Esophagus squamous epithelium (tissue), 5 donors: Measurements from ENCODE around the gene KLF11. TPM values are rescaled to one million over a fixed set of nuclear protein-coding genes. Genes with fewer than 3 reads are reported as not detected.

Source experiments
- DNase-seq: peaks from one replicate; lab custom pipeline; 2025; lab: John Stamatoyannopoulos, UW
- H3K27ac ChIP-seq, 4 donors: fragments of 200-600 bp; sonication (generic); one replicate each; pipeline ENCODE4 v1.5.1; 2016 to 2019; ENCODE audit warnings: mild to moderate bottlenecking in 1 of 4
- H3K27me3 ChIP-seq, 4 donors: fragments of 200-600 bp; sonication (generic); 1 replicate in 3 of 4; 2 replicates in 1 of 4; pipeline versions ENCODE4 v1.5.1 to v1.6.0; 2017 to 2021; ENCODE audit warnings: antibody characterized with exemption in 1 of 4
- H3K36me3 ChIP-seq, 3 donors: fragments of 200-600 bp; sonication (generic); one replicate each; pipeline ENCODE4 v1.5.1; 2016 to 2019
- H3K4me1 ChIP-seq, 3 donors: fragments of 200-600 bp; sonication (generic); one replicate each; pipeline ENCODE4 v1.5.1; 2017 to 2019
- H3K4me3 ChIP-seq, 4 donors: fragments of 200-600 bp; sonication (generic); 1 replicate in 3 of 4; 2 replicates in 1 of 4; pipeline ENCODE4 v1.5.1; 2016 to 2019; ENCODE audit warnings: mild to moderate bottlenecking in 2 of 4, moderate library complexity in 1 of 4
- H3K9me3 ChIP-seq, 3 donors: fragments of 200-600 bp; sonication (generic); one replicate each; pipeline ENCODE4 v1.5.1; 2016 to 2019
- POLR2A ChIP-seq, 4 donors: fragments of 450-650 bp; IDR thresholded peaks; one replicate each; pipeline ENCODE4 v1.6.1; 2017; ENCODE audit warnings: antibody characterized with exemption in 4 of 4, mild to moderate bottlenecking in 4 of 4, moderate library complexity in 3 of 4
- WGBS, 2 donors: methylation state at CpG; one replicate each; pipeline ENCODE4 v1.1.5; 2018; 5-methylcytosine and 5-hydroxymethylcytosine counted together
- intact Hi-C: fragments of 100-400 bp; cut with DNase I; formaldehyde crosslinking; loops from one replicate; pipeline ENCODE4 v1.15.0; 2022
- total RNA-seq, 4 donors: library from RNA; depleted of rRNA; stranded (reverse); fragments of >200 nt; gene quantifications; one replicate each; pipeline ENCODE4 v1.1.0, GENCODE V29; 2016
- TF ChIP-seq, protein P1 (sequence below), 6 experiments: fragments of 450-650 bp in 4 of 6; fragments of 200-600 bp in 2 of 6; sonication (generic) in 2 of 6; IDR thresholded peaks; one replicate each; pipeline ENCODE4 v1.5.1; 2016 to 2019; ENCODE audit warnings: antibody characterized with exemption in 6 of 6, mild to moderate bottlenecking in 4 of 6, moderate library complexity in 4 of 6
- donor health status: DM: yes; HTN: yes; CAD: no.

Gene KLF11
- total RNA-seq, 4 donors from 2014 or later: 2.2 to 13.2 (median 8.2) TPM

DNA sequence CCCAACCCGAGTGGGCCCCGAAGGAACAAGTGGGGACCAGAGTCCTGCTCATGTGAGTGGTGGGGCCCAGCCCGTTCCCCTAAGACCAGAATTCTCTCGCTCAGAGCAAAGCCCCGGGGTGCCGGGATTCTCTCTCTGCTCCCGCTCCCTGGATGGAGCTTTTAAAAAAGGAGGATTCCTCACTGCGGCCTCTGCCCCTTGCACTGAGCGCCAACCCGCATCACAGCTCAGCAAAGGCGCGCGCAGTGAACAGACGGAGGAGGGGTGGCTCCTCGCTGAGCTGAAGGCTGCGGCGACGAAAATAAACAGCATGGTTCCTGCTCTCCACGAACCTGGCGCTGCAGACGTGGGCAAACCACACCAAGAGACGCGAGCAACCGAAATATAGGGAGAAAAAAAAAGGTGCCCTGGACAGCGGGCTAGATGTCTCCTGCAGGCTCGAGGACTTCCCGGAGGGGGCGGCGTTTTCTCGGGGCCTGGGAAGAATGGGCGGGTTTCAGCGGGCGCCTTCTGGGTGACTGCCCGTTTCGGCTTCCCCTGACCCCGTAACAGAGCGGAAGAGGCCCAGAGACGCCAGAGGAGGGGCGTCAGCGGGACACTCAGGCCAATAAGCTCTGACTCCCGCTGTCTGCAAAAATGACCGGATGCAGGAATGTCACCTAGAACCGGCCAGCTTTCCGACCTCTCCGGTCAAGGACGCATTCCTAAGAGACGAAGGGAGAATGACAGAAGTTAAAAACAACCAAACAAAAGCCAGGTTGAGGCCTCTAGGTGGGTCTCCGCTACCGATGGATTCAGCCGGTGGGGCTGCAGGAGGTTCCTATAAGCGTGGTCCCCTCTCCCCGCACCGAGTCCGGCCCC is 819 bp upstream of the KLF11 start:
- intact Hi-C loops: no loop called here
- Histone ChIP-seq H3K36me3 (peaks cover 0 to 16% (median under 1%) of the 10 kb centered on the region in 3 donors), H3K4me1 (peaks cover 14 to 82% (median 57%) of the 10 kb centered on the region in 3 donors), H3K9me3 (no peaks in the 10 kb centered on the region), H3K27ac (peak overlapping the region; percentile 84 to 100 (median 97)), H3K4me3 (peak overlapping the region in 3 of 4 donors; percentile 33 to 94 (median 69)), H3K27me3 (no peaks in the 10 kb centered on the region)
- DNase-seq: peak; percentile 23
- TF ChIP-seq, protein P1, sequence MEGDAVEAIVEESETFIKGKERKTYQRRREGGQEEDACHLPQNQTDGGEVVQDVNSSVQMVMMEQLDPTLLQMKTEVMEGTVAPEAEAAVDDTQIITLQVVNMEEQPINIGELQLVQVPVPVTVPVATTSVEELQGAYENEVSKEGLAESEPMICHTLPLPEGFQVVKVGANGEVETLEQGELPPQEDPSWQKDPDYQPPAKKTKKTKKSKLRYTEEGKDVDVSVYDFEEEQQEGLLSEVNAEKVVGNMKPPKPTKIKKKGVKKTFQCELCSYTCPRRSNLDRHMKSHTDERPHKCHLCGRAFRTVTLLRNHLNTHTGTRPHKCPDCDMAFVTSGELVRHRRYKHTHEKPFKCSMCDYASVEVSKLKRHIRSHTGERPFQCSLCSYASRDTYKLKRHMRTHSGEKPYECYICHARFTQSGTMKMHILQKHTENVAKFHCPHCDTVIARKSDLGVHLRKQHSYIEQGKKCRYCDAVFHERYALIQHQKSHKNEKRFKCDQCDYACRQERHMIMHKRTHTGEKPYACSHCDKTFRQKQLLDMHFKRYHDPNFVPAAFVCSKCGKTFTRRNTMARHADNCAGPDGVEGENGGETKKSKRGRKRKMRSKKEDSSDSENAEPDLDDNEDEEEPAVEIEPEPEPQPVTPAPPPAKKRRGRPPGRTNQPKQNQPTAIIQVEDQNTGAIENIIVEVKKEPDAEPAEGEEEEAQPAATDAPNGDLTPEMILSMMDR (IDR thresholded peaks at IDR 0.05): no peak
- peak in 2 of 4 donors; percentile 47 to 72 for TF ChIP-seq POLR2A (IDR thresholded peaks at IDR 0.05)
- 38 to 53% methylated on average over 22 to 39 of the region's 54 CpGs for WGBS, 2 donors

DNA sequence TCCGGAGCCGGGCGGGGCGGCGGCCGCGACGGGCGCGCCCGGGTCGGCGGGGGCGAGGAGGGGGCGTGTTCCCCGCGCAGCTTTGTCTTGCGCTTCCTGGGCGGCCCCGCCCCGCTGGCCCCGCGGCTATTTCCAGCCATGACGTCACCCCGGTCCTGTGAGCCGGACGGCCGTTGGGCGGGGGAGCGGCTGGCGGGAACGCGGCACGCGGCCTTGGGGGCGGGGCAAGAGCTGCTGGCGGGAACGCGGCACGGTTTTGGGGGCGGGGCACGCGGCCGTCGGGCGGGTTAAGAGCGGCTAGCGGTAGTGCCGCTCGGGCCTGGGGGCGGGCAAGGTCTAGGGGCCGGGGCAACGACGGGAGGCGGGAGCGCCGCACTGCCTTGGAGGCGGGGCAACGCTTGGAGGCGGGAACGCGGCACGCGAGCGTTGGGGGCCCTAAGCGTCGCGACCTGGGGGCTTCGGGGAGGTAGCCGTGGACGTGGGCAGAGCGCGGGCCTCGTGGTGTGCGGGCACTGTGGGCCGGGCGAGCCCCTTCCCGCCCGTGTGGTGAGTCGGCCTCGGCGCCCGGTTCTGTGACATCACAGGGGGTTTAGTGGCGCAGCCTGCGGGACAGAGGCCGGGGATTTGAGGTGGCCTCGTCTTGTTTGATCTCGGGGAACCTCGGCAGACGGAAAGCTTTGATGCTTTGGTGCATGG is 704 bp downstream of the KLF11 start:
- H3K36me3 ChIP-seq: peaks cover 11 to 29% (median 12%) of the 10 kb centered on the region in 3 donors
- 48 to 72% methylated on average over 10 to 15 of the region's 90 CpGs for WGBS, 2 donors
- peak; percentile 74 for DNase-seq
- peak overlapping the region; percentile 90 to 100 (median 97) for H3K27ac ChIP-seq
- H3K4me1 ChIP-seq: peaks cover 14 to 90% (median 55%) of the 10 kb centered on the region in 3 donors
- TF ChIP-seq, protein P1 (IDR thresholded peaks at IDR 0.05): no peak
- TF ChIP-seq POLR2A (IDR thresholded peaks at IDR 0.05): no peak
- peak overlapping the region; percentile 50 to 94 (median 62) for H3K4me3 ChIP-seq
- no peaks in the 10 kb centered on the region for H3K27me3 ChIP-seq
- no peaks in the 10 kb centered on the region for H3K9me3 ChIP-seq
- intact Hi-C loops: no loop called here

DNA sequence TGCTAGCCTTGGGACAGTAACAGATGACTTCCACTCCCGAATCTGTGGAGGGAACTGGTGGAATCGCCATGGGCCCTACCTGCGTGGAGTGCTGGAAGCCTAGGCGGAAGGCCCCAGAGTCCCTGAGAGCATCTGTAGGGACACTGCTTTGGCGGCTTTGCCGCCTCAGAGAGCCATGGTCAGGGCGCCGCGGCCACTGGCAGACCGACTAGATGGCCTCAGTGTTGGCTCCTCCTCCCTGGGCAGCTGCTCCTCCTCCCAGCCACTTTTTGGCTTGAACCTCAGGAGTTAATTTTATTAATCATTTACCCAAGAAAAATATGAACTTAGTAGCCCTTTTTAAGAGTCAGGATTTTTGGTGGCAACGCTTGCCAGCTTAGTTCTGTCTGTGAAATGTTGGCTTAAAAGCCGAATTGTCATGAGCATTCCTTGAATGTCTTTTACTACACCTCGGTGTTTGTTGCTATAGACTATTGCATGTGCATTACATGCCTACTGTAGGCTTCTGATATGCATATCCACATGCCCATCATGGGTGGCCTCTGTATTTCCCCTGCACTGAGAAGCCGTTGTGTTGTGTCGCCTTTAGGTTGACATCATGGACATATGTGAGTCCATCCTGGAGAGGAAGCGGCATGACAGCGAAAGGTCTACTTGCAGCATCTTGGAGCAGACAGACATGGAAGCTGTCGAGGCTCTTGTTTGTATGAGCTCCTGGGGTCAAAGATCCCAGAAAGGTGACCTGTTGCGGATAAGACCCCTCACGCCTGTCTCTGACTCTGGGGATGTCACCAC is 2.4 kb downstream of the KLF11 start:
- no peak for TF ChIP-seq POLR2A (IDR thresholded peaks at IDR 0.05)
- TF ChIP-seq, protein P1 (IDR thresholded peaks at IDR 0.05): no peak
- no peaks in the 10 kb centered on the region for H3K9me3 ChIP-seq
- peak overlapping the region in 3 of 4 donors; percentile 90 to 100 (median 99) for H3K27ac ChIP-seq
- no peaks in the 10 kb centered on the region for H3K27me3 ChIP-seq
- intact Hi-C loops: no loop called here
- peaks cover 11 to 88% (median 48%) of the 10 kb centered on the region in 3 donors for H3K4me1 ChIP-seq
- peaks cover 12 to 44% (median 15%) of the 10 kb centered on the region in 3 donors for H3K36me3 ChIP-seq
- peak overlapping the region in 1 of 4 donors; percentile 94 for H3K4me3 ChIP-seq
- no peak for DNase-seq
- 74 to 75% methylated on average over 11 to 15 of the region's 20 CpGs for WGBS, 2 donors

DNA sequence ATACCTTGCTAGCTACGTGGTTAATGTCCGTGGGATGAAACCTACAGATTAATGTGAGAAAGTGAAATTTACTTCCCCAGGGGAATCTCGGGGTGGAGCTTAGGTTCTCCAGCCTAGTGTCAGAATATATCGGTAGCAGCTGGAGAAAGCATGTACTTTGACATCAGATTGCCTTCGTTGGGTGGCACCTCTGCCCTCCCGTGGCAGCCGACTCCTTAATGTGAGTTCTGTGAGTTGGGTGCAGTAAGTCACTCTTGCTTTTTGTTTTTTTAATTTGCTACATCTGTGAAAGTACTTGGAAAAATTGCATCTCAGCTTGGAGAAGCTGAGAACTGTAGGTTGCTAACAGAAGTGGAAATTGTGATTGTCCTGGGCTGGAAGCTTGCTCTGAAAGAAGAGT is 3.6 kb downstream of the KLF11 start:
- DNase-seq: no peak
- intact Hi-C loops: no loop called here
- 53 to 65% methylated on average over 7 of the region's 7 CpGs for WGBS, 2 donors
- peak overlapping the region in 1 of 4 donors; percentile 11 for H3K27ac ChIP-seq
- no peaks in the 10 kb centered on the region for H3K27me3 ChIP-seq
- TF ChIP-seq POLR2A (IDR thresholded peaks at IDR 0.05): no peak
- TF ChIP-seq, protein P1 (IDR thresholded peaks at IDR 0.05): no peak
- no peak overlapping the region for H3K4me3 ChIP-seq
- H3K36me3 ChIP-seq: peaks cover 12 to 55% (median 15%) of the 10 kb centered on the region in 3 donors
- no peaks in the 10 kb centered on the region for H3K9me3 ChIP-seq
- H3K4me1 ChIP-seq: peaks cover 7 to 76% (median 37%) of the 10 kb centered on the region in 3 donors
